Calu3 (cell line): Measurements from ENCODE around the gene SERPINB5. TPM values are rescaled to one million over a fixed set of nuclear protein-coding genes. Genes with fewer than 3 reads are reported as not detected.

Source experiments
- BruUV-seq: library from RNA; stranded (reverse); fragments of 400-500 nt; replicated peaks from 2 replicates; lab custom pipeline; 2021; lab: Mats Ljungman, UMichigan
- CTCF ChIA-PET: fragments of 300-600 bp; sonication (Branson Sonifier 250); formaldehyde crosslinking; loops from one replicate; lab custom pipeline; 2022; ENCODE audit warnings: antibody characterized with exemption; lab: Charles Lee
- DNase-seq: peaks from one replicate; pipeline ENCODE4 v3.0.0; 2022
- H3K27ac Mint-ChIP-seq: one replicate; pipeline ENCODE4 v1.8.0; 2022; ENCODE audit warnings: mixed read lengths; ENCODE audit not compliant: unreplicated experiment
- H3K27me3 Mint-ChIP-seq: one replicate; pipeline ENCODE4 v1.8.0; 2022; ENCODE audit warnings: mixed read lengths; ENCODE audit not compliant: unreplicated experiment
- H3K36me3 Mint-ChIP-seq: one replicate; pipeline ENCODE4 v1.8.0; 2022; ENCODE audit warnings: mild to moderate bottlenecking, moderate library complexity, mixed read lengths; ENCODE audit not compliant: insufficient read depth, unreplicated experiment
- H3K4me1 Mint-ChIP-seq: one replicate; pipeline ENCODE4 v1.8.0; 2022; ENCODE audit warnings: mild to moderate bottlenecking, low read depth, mixed read lengths; ENCODE audit not compliant: unreplicated experiment
- H3K4me3 Mint-ChIP-seq: one replicate; pipeline ENCODE4 v1.8.0; 2022; ENCODE audit warnings: mild to moderate bottlenecking, low read depth, moderate library complexity, mixed read lengths; ENCODE audit not compliant: unreplicated experiment
- H3K9me3 Mint-ChIP-seq: one replicate; pipeline ENCODE4 v1.8.0; 2022; ENCODE audit warnings: low read depth, mixed read lengths; ENCODE audit not compliant: unreplicated experiment
- CTCF ChIP-seq: fragments of 200-600 bp; IDR thresholded peaks from one replicate; pipeline ENCODE4 v1.8.0; 2022; ENCODE audit warnings: antibody characterized with exemption; ENCODE audit not compliant: unreplicated experiment
- intact Hi-C: fragments of 100-400 bp; cut with micrococcal nuclease; formaldehyde crosslinking; loops from one replicate; pipeline ENCODE4 v1.10.0; 2022; ENCODE audit not compliant: unreplicated experiment
- total RNA-seq: library from RNA; stranded (reverse); gene quantifications from 2 replicates; pipeline ENCODE4 v1.2.3, GENCODE V29; 2022

The SERPINB5 gene
- total RNA-seq, 1 experiment from 2014 or later, result 34.0 TPM

- H3K9me3 Mint-ChIP-seq, result no peaks in the 10 kb centered on the region
- no peak for TF ChIP-seq CTCF
- no peaks in the 10 kb centered on the region for H3K27me3 Mint-ChIP-seq
- no peak for DNase-seq
- H3K27ac Mint-ChIP-seq, result peak overlapping the region; percentile 20
- CTCF ChIA-PET, result interaction anchor here (0.5 to 2.1 kb wide), 5 partner anchors 17 to 1001 kb away, joined by 3 to 6 read pairs (median 3); no protein-coding TSS in a partner anchor
- H3K36me3 Mint-ChIP-seq, result no peaks in the 10 kb centered on the region
- H3K4me1 Mint-ChIP-seq, result peaks cover 40% of the 10 kb centered on the region
- no TSS peak for BruUV-seq
- intact Hi-C loops, result no loop called here
- H3K4me3 Mint-ChIP-seq, result no peak overlapping the region
Measured at GRCh38 chr18:63550068-63550467, 73.3 kb downstream of the SERPINB5 start.

- DNase-seq, result no peak
- CTCF ChIA-PET, result interaction anchor here (0.6 kb wide), 1 partner anchor 259 kb away, joined by 3 read pairs; no protein-coding TSS in a partner anchor
- intact Hi-C loops, result no loop called here
- no peaks in the 10 kb centered on the region for H3K36me3 Mint-ChIP-seq
- peak overlapping the region; percentile 43 for H3K27ac Mint-ChIP-seq
- no peaks in the 10 kb centered on the region for H3K27me3 Mint-ChIP-seq
- H3K9me3 Mint-ChIP-seq, result no peaks in the 10 kb centered on the region
- no peak for TF ChIP-seq CTCF
- H3K4me3 Mint-ChIP-seq, result no peak overlapping the region
- BruUV-seq, result no TSS peak
- peaks cover 40% of the 10 kb centered on the region for H3K4me1 Mint-ChIP-seq
Measured at GRCh38 chr18:63551769-63552168, 75.0 kb downstream of the SERPINB5 start.

GRCh38 chr18:63552581-63552980, 75.8 kb downstream of the SERPINB5 start:
- Mint-ChIP-seq H3K9me3 (no peaks in the 10 kb centered on the region), H3K4me3 (no peak overlapping the region), H3K27ac (no peak overlapping the region), H3K27me3 (no peaks in the 10 kb centered on the region), H3K4me1 (peaks cover 40% of the 10 kb centered on the region), H3K36me3 (no peaks in the 10 kb centered on the region)
- intact Hi-C loops, result no loop called here
- DNase-seq, result no peak
- no TSS peak for BruUV-seq
- no peak for TF ChIP-seq CTCF
- CTCF ChIA-PET, result interaction anchor here (0.6 to 1.5 kb wide), 7 partner anchors 13 to 462 kb away, joined by 3 to 7 read pairs (median 4); no protein-coding TSS in a partner anchor

- peak overlapping the region; percentile 41 for H3K27ac Mint-ChIP-seq
- CTCF ChIA-PET, result interaction anchor here (0.6 to 1.5 kb wide), 8 partner anchors 13 to 462 kb away, joined by 3 to 7 read pairs (median 4); no protein-coding TSS in a partner anchor
- H3K27me3 Mint-ChIP-seq, result no peaks in the 10 kb centered on the region
- H3K9me3 Mint-ChIP-seq, result no peaks in the 10 kb centered on the region
- H3K4me3 Mint-ChIP-seq, result no peak overlapping the region
- no TSS peak for BruUV-seq
- intact Hi-C loops, result no loop called here
- peak; percentile 56 for DNase-seq
- no peak for TF ChIP-seq CTCF
- no peaks in the 10 kb centered on the region for H3K36me3 Mint-ChIP-seq
- peaks cover 40% of the 10 kb centered on the region for H3K4me1 Mint-ChIP-seq
Measured at GRCh38 chr18:63553081-63553480, 76.3 kb downstream of the SERPINB5 start.

Other genes starting within 250 kb of the SERPINB5 start
- 2.9 and 4.0 TPM in 2 replicates for gene BCL2, start 157.2 kb upstream of the SERPINB5 start, total RNA-seq
- gene KDSR, start 109.8 kb upstream of the SERPINB5 start, total RNA-seq, result 53.3 and 59.3 TPM in 2 replicates
- gene VPS4B, start 54.5 kb upstream of the SERPINB5 start, total RNA-seq, result 83.3 and 83.9 TPM in 2 replicates
- gene SERPINB12, start 65.4 kb downstream of the SERPINB5 start, total RNA-seq, result not detected in 2 replicates
- gene SERPINB13, start 110.4 kb downstream of the SERPINB5 start, total RNA-seq, result not detected in 2 replicates
- 0.76 TPM in 1 of 2 replicates, not detected in the other for gene SERPINB4, start 167.3 kb downstream of the SERPINB5 start, total RNA-seq
- gene SERPINB3, start 184.9 kb downstream of the SERPINB5 start, total RNA-seq, result 0.34 and 0.68 TPM in 2 replicates
- not detected in 2 replicates for gene SERPINB11, start 226.0 kb downstream of the SERPINB5 start, total RNA-seq